Medulla oblongata (tissue), 1 donor: ENCODE results near the gene BCHE.

Source experiments
- DNase-seq: peaks from one replicate; pipeline ENCODE4 v3.0.0-alpha.2; 2015; ENCODE audit errors: extremely low spot score

The BCHE gene

DNA sequence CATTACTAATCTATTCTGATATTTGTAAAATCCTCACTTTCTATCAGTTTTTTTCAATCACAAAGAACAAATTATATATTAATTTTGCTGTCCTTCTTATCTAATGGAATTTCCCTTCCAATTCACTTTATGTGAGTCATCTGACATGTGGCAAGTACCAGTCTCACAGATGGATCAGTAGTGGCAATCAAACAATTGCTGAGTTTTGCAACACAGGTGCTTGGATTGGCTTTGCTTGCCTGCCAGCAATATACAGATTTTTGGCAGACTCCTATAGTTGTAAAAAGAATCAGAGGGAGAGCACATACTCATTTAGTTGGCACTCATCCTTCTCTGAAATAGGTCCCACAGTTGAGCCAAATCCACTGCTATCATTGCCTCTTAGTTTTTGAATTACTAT is 83.7 kb downstream of the BCHE start:
- no peak for DNase-seq

DNA sequence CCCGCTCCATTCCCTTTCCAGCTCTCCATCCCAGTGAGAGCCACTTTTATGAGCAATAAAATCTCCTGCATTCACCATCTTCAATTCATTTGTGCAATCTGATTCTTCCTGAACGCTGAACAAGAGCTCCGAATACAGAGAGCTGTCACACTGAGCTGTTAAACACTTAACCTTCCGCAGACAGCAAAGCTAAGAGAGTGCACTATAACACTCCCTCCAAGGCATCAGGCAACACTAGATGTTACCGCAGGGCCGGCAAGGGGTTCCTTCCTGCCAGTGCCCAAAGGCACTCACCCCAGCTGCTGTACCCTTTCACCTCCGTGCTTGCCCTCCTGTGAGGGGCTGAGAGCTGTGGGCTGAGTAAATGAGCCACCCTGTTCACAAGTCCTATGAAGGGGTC is 85.6 kb downstream of the BCHE start:
- DNase-seq = no peak

DNA sequence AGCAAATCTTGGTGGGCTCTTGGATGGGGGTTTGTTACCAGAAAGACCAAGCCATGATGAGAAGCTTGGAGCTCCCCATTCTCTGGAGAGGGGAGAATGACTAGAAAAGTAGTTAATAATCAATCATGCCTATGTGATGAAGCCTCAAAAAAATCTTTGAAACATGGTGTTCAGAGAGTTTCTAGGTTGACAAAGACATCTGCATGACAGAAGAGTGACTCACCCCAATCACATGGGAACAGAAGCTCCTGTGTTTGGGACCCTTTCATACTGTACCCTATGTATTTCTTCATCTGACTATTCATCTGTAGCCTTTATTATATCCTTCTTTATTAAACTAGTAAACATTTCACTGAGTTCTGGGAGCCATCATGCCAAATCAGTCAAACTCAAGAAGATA is 87.4 kb downstream of the BCHE start:
- DNase-seq = no peak

DNA sequence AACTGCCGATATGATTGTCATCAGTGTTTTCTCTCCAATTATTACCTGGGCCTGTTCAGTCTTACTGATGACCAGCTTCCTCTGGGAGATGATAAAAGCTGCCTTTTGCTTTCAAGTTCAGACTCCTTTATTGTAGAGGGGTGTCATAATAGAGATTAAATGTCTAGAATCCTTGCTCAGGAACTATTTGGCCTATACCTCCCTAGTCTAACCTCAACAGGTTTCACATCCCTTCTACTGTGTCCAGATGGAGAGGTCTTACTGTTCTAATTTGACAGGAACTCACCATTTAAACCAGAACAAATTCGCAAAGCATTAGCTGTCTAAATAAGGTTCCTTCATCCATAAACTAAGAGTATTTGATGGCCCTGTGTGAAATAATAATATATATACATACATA is 88.0 kb downstream of the BCHE start:
- DNase-seq = no peak

DNA sequence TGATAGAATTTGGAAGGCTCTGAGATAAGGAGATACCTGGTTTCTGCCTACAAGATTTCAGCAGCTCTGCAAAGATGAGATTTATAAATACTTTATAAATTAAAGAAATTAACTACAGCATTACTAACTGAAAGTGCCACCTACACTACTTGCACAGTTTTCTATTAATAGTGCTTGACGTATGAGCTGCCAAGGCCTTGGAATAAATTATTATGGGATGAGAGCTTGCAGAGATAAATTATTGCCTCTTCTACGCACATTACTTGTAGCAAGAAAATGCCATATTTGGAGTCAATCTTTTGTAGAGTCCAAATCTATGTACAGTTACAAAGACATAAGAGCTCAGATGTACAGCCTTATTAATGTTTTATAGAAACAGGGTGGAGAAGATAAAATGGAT is 89.1 kb downstream of the BCHE start:
- DNase-seq = no peak

DNA sequence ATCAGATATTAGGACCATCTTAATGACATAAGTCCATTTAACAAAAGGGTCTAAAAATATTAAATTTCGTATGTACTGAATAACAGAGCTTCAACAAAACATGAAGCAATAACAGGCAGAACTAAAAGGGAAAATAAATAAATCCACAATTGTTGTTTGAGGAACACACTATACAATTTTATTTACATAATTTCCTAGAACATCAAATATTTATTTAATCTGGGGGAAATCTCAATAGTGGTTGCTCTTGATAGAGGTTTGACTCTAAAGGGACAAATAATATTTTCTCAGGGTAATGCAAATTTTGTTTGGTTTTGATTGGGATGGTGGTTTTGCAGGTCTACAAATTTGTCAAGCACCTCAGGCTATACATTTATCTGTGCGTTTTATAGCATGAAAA is 90.3 kb downstream of the BCHE start:
- no peak for DNase-seq

DNA sequence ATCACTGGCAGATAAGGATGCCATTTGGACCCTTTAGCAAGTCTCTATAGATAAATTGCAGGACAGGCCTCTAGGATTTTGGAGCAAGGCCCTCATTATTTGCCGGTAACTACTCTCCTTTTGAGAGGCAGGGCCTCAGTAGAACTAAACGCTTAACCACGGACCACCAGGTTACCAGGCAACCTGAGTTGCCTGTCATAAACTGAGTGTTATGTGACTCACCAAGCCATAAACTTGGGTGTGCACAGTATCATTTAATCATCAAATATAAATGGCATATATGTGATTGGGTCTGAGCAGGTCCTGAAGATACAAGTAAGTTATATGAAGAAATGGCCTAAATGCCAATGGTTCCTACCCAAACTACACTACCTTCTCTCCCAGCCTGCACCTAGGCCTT is 93.2 kb downstream of the BCHE start:
- no peak for DNase-seq

DNA sequence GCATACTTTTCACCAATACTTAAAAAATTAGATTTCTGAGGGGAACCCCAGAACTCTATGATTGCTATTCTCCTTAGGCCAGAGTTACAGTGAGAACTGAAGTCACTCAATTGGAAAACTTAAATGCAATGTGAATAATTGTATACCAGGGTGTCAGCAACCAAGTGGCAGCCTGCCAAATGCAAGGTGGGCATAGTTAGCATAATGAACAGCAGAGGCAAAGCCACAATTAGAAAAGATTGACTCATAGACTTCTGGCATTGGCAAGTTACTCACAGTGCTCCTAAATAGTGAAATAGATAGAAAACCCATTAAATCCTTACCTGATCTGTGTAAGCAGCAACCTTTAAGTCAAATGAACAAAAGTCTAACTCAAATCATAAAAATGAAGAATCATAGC is 94.9 kb downstream of the BCHE start:
- no peak for DNase-seq

DNA sequence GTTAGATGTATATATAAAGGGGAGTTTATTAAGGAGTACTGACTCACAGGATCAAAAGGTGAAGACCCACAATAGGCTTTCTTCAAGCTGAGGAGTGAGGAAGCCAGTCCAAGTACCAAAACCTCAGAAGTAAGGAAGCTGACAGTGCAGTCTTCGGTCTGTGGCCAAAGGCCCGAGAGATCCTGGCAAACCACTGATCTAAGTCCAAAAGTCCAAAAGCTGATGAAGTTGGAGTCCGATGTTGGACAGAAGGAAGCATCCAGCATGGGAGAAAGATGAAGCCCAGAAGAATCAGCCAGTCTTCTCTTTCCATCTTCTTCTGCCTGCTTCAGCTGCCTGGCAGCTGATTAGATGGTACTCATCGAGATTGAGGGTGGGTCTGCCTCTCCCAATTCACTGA is 107.5 kb downstream of the BCHE start:
- DNase-seq = no peak

DNA sequence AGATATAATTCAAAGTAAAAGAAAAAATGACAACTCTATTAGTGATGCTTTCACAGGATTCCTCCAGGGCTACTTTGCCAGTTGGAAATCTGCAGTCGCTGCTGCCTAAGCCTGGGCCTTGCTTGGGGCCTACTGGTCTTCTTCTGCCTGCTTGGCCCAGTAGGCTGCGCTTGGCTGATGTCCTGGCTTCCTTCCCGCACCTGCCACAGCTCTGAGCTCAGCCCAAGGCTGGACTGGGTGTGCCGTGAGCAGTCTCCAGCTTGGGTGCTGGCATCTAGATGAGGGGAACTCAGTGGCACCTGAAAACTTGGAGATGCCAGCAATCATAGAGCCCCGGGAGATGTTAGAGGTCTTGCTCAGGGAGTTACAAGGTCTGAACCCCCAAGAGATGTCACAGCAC is 108.3 kb downstream of the BCHE start:
- DNase-seq = no peak

DNA sequence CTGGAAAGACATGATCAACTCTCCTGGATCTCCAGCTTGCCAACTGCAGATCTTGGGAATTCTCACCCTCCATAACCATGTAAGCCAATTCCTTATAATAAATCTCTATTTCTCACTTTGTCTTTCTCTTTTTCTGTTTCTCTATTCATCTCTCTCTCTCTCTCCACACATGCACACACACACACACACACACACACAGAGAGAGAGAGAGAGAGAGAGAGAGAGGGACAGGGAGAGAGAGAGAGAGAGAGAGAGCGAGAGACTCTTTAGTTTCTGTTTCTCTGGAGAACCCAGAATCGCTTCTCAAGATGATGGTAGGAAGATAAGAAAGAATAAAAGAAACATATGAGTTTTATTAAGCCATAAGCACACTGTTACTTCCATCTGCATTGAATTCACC is 111.9 kb downstream of the BCHE start:
- DNase-seq = no peak
